HL-60 (cell line): ENCODE measurements around the gene L3MBTL4.

Experiments used
- GABPA ChIP-seq: IDR thresholded peaks from 2 replicates; pipeline ENCODE4 v1.6.1; 2012; ENCODE audit warnings: low read depth
- POLR2AphosphoS5 ChIP-seq: IDR thresholded peaks from 2 replicates; pipeline ENCODE4 v1.6.1; 2012; ENCODE audit warnings: low read depth
- SPI1 ChIP-seq: IDR thresholded peaks from 2 replicates; pipeline ENCODE4 v1.6.1; 2012; ENCODE audit warnings: low read depth, mild to moderate bottlenecking, borderline replicate concordance
- TF ChIP-seq, protein P1 (sequence below): IDR thresholded peaks from one replicate; pipeline ENCODE4 v1.5.1; 2011; ENCODE audit warnings: low read length, control low read depth, inconsistent platforms; ENCODE audit not compliant: insufficient read depth

DNA sequence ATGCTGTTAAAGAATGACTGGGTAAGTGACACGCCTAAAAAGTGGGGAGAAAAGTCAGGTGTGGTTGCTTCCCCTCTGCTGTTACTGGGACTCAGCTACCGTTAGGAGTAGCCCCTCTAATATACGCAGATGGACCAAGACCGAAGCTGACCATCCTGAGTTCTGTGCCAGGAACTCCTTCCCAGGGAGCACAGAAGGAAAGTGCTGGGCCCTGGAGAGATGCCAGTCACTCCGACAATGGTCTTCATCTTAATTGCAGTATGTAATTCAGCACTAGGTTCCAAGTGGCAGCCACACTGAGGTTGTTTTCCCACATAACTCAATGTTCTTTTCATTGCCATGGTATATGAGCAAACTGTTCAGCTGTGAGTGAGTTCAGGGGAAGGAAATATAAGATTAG lies 499.8 kb downstream of the L3MBTL4 start:
- TF ChIP-seq, protein P1, sequence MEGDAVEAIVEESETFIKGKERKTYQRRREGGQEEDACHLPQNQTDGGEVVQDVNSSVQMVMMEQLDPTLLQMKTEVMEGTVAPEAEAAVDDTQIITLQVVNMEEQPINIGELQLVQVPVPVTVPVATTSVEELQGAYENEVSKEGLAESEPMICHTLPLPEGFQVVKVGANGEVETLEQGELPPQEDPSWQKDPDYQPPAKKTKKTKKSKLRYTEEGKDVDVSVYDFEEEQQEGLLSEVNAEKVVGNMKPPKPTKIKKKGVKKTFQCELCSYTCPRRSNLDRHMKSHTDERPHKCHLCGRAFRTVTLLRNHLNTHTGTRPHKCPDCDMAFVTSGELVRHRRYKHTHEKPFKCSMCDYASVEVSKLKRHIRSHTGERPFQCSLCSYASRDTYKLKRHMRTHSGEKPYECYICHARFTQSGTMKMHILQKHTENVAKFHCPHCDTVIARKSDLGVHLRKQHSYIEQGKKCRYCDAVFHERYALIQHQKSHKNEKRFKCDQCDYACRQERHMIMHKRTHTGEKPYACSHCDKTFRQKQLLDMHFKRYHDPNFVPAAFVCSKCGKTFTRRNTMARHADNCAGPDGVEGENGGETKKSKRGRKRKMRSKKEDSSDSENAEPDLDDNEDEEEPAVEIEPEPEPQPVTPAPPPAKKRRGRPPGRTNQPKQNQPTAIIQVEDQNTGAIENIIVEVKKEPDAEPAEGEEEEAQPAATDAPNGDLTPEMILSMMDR, result no peak
- TF ChIP-seq POLR2AphosphoS5 (no peak), GABPA (no peak), SPI1 (no peak)
